H1 (cell line): ENCODE measurements around the gene ZNF597. TPM values are rescaled to one million over a fixed set of nuclear protein-coding genes. Genes with fewer than 3 reads are reported as not detected.
A peak's percentile ranks its signal among the peaks of the same experiment; 100 is the strongest.

Experiments used
- CBX5 ChIP-seq: fragments of 300-800, 300-1000 bp; sonication (generic); IDR thresholded peaks from 2 replicates; pipeline ENCODE4 v1.7.1; 2016; ENCODE audit warnings: antibody characterized with exemption, low read length, low read depth
- EZH2 ChIP-seq: fragments of 200-600 bp; sonication (generic); IDR thresholded peaks from 2 replicates; pipeline ENCODE4 v1.7.1; 2012; ENCODE audit warnings: low read depth, mild to moderate bottlenecking, moderate library complexity, low read length, inconsistent platforms; ENCODE audit not compliant: severe bottlenecking
- FOSL1 ChIP-seq: IDR thresholded peaks from 2 replicates; pipeline ENCODE4 v1.6.1; 2011; ENCODE audit warnings: mild to moderate bottlenecking, low read depth, low read length, moderate library complexity; ENCODE audit not compliant: insufficient read depth
- GABPA ChIP-seq: IDR thresholded peaks from 2 replicates; pipeline ENCODE4 v1.6.1; 2011; ENCODE audit warnings: mild to moderate bottlenecking, low read length, moderate library complexity, borderline replicate concordance; ENCODE audit not compliant: insufficient read depth
- HDAC2 ChIP-seq, 2 experiments: fragments of 300-600 bp in 1 of 2; sonication (generic) in 1 of 2; IDR thresholded peaks; 2 replicates each; pipeline ENCODE4 v1.6.1; 2011 to 2012; ENCODE audit warnings: low read depth in 2 of 2, low read length in 2 of 2, mild to moderate bottlenecking in 2 of 2, moderate library complexity in 2 of 2, borderline replicate concordance in 1 of 2, inconsistent platforms in 1 of 2
- KDM4A ChIP-seq: IDR thresholded peaks from one replicate; pipeline ENCODE4 v1.7.1; 2012; ENCODE audit warnings: low read depth, mild to moderate bottlenecking, moderate library complexity, low read length, inconsistent platforms; ENCODE audit not compliant: severe bottlenecking
- POLR2A ChIP-seq, 2 experiments: IDR thresholded peaks; 1 replicate in 1 of 2; 2 replicates in 1 of 2; pipeline ENCODE4 v1.6.1; 2011; ENCODE audit warnings: low read depth in 2 of 2, low read length in 2 of 2, mild to moderate bottlenecking in 2 of 2; ENCODE audit errors: control extremely low read depth in 1 of 2
- POLR2AphosphoS5 ChIP-seq: IDR thresholded peaks from 2 replicates; pipeline ENCODE4 v1.6.1; 2011; ENCODE audit warnings: low read depth, low read length
- RBBP5 ChIP-seq: IDR thresholded peaks from 2 replicates; pipeline ENCODE4 v1.7.1; 2012; ENCODE audit warnings: low read depth, mild to moderate bottlenecking, inconsistent platforms, low read length, moderate library complexity, borderline replicate concordance
- RNF2 ChIP-seq: fragments of 200-900, 300-1000 bp; sonication (generic); IDR thresholded peaks from 2 replicates; pipeline ENCODE4 v1.7.1; 2016; ENCODE audit warnings: borderline replicate concordance, low read depth, mild to moderate bottlenecking, antibody characterized with exemption, low read length; ENCODE audit not compliant: poor library complexity, severe bottlenecking; ENCODE audit errors: missing control alignments
- RXRA ChIP-seq: IDR thresholded peaks from 2 replicates; pipeline ENCODE4 v1.6.1; 2011; ENCODE audit warnings: low read depth, mild to moderate bottlenecking, low read length, moderate library complexity; ENCODE audit not compliant: insufficient read depth
- SIN3A ChIP-seq, 2 experiments: IDR thresholded peaks in 1 of 2; conservative IDR thresholded peaks in 1 of 2; 2 replicates each; pipeline ENCODE4 v1.6.1; 2011 to 2012; ENCODE audit warnings: low read length in 2 of 2, improper control_type of control experiment in 1 of 2, low read depth in 1 of 2, mild to moderate bottlenecking in 1 of 2
- SIX5 ChIP-seq: IDR thresholded peaks from 2 replicates; pipeline ENCODE4 v1.6.1; 2011; ENCODE audit warnings: mild to moderate bottlenecking, low read depth, low read length
- SP2 ChIP-seq: IDR thresholded peaks from 2 replicates; pipeline ENCODE4 v1.6.1; 2012; ENCODE audit warnings: mild to moderate bottlenecking, low read length, inconsistent platforms
- SRF ChIP-seq: IDR thresholded peaks from 2 replicates; pipeline ENCODE4 v1.6.1; 2011; ENCODE audit warnings: mild to moderate bottlenecking, low read depth, low read length, moderate library complexity
- TAF7 ChIP-seq: optimal IDR thresholded peaks from 2 replicates; pipeline ENCODE3; 2011; ENCODE audit warnings: low read depth, mild to moderate bottlenecking, inconsistent platforms, low read length, moderate library complexity, borderline replicate concordance
- TBP ChIP-seq: IDR thresholded peaks from 2 replicates; pipeline ENCODE4 v1.6.1; 2011; ENCODE audit warnings: low read depth, low read length, improper control_type of control experiment
- TCF12 ChIP-seq: IDR thresholded peaks from 2 replicates; pipeline ENCODE4 v1.6.1; 2011; ENCODE audit warnings: low read depth, mild to moderate bottlenecking, low read length
- YY1 ChIP-seq: IDR thresholded peaks from 2 replicates; pipeline ENCODE4 v1.6.1; 2011; ENCODE audit warnings: low read depth, mild to moderate bottlenecking, low read length
- polyA plus RNA-seq, 7 experiments: library from polyadenylated mRNA; depleted of rRNA in 3 of 7; stranded (reverse) in 5 of 7; unstranded in 2 of 7; fragments of >200 nt in 5 of 7; fragments of 200-250 nt in 2 of 7; gene quantifications; 1 replicate in 5 of 7; 2 replicates in 1 of 7; 4 replicates in 1 of 7; pipeline versions ENCODE4 v1.2.1 to v1.2.3, GENCODE V29; 2011 to 2013; ENCODE audit warnings: missing spikeins in 2 of 7, mixed read lengths in 2 of 7
- total RNA-seq: library from RNA; stranded (reverse); fragmentation: NEBNext Ultra II Directional; extraction: Animal tissue kit (Norgen Biotek cat#: 25700); gene quantifications from 2 replicates; pipeline ENCODE4 v1.2.1, GENCODE V29; 2021
- TF ChIP-seq, protein P1 (sequence below): IDR thresholded peaks from 2 replicates; pipeline ENCODE4 v1.6.1; 2012; ENCODE audit warnings: inconsistent platforms
- TF ChIP-seq, protein P2 (sequence below): IDR thresholded peaks from 2 replicates; pipeline ENCODE4 v1.6.1; 2011; ENCODE audit warnings: low read length, improper control_type of control experiment

Gene ZNF597
- total and polyA plus RNA-seq, 2 of the 8 experiments (the other 6 are each of a cell fraction or from before 2014, with no cell fraction given), result 0.68 to 2.6 TPM

DNA sequence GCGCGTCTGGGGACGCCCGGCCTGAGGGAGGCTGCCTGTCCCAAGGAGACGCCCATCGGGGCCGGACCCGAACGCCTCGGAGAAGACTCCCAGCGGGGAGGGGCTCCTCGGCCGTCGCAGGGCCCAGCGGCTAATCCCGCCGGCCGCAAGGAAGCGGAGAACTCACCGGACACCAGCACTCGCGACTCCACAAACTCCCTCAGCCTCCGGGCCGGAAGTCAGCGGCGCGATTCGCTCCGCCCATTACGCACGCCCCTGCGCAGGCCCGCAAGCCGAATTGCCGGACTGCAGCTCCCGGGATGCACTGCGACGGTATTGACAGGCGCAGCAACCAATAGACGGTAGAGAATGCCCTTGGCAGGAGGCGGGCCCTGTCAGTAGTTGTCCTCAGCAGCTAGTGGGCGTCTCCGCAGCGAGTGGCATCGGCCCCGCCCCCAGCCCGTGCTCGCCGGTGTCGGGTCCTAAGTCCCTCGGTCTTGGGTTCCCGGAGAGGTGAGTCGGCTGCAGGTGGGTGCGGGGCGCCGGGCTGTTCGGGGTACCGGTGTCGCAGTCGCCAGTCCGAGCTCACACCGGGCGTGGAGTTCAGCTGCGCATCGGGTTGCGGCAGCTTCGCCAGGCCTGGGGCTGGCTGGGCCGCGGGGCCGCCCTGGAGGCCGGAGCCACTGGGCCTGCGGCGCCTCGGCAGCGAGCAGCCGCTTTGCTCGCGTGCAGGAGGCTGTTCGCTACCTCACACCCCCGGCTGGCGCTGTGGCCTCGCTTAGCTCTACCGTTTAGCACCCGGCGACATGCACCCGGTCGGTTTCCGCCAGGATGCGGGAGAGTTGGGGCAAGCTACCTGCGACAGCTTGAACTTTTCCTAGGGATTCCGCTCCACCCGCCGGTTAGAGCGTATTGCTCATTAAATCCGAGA, 42.3 kb downstream of the ZNF597 start, which contains the start of the genes ZNF174 and ZSCAN32 (continued):
- TF ChIP-seq SP2 (peak; percentile 72), TBP (peak; percentile 73), GABPA (0 out of 2 replicates have a peak, but pooled peaks have one; percentile 35), CBX5 (no peak), SRF (no peak), FOSL1 (peak; percentile 93), KDM4A (peak; percentile 77), POLR2AphosphoS5 (peak; percentile 71; the same call in 1 of the 2 replicates), TCF12 (0 out of 2 replicates have a peak, but pooled peaks have one; percentile 29), SIN3A (conservative IDR thresholded peaks at IDR 0.05 in 1 of 2, IDR thresholded peaks at IDR 0.05 in 1 of 2; ENCODE audit: low read depth in 1 of 2, low read length in 2 of 2) (peak; percentile 67 to 83; a peak in 2 of 4 replicates), TAF7 (peak; percentile 59), RXRA (no peak), HDAC2 (IDR thresholded peaks at IDR 0.05; ENCODE audit: borderline replicate concordance in 1 of 2, low read depth in 2 of 2, low read length in 2 of 2) (no peak), POLR2A (IDR thresholded peaks at IDR 0.05; ENCODE audit: control extremely low read depth in 1 of 2, low read depth in 2 of 2, low read length in 2 of 2) (peak in 1 of 2 experiments; percentile 73; a peak in 2 of 3 replicates), EZH2 (no peak), RBBP5 (peak; percentile 94), RNF2 (no peak), YY1 (no peak), SIX5 (peak; percentile 30; the same call in 1 of the 2 replicates)
- TF ChIP-seq, protein P1, sequence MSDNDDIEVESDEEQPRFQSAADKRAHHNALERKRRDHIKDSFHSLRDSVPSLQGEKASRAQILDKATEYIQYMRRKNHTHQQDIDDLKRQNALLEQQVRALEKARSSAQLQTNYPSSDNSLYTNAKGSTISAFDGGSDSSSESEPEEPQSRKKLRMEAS, result peak; percentile 57
- TF ChIP-seq, protein P2, sequence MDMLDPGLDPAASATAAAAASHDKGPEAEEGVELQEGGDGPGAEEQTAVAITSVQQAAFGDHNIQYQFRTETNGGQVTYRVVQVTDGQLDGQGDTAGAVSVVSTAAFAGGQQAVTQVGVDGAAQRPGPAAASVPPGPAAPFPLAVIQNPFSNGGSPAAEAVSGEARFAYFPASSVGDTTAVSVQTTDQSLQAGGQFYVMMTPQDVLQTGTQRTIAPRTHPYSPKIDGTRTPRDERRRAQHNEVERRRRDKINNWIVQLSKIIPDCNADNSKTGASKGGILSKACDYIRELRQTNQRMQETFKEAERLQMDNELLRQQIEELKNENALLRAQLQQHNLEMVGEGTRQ, result no peak
